ENCODE data around the gene DENND2A.
A peak's percentile ranks its signal among the peaks of the same experiment; 100 is the strongest.
"Not testable (repeated sequence)": the region's sequence is repeated elsewhere in the genome, so short reads cannot be mapped to it uniquely, and the experiment has no call there.

DENND2A gene

GRCh38 chr7:140643416-140643815 is 2.8 kb upstream of the DENND2A start:
- no peak for TF ChIP-seq ZNF274 (IDR thresholded peaks at IDR 0.05; ENCODE audit: low read depth, low read length)
- no peak overlapping the region for H3K4me3 ChIP-seq (ENCODE audit: low read length)

GRCh38 chr7:140641524-140642195 is 1.0 kb upstream of the DENND2A start:
- no peak overlapping the region for H3K4me3 ChIP-seq (ENCODE audit: low read length)
- no peak for TF ChIP-seq ZNF274 (IDR thresholded peaks at IDR 0.05; ENCODE audit: low read depth, low read length)

DNA sequence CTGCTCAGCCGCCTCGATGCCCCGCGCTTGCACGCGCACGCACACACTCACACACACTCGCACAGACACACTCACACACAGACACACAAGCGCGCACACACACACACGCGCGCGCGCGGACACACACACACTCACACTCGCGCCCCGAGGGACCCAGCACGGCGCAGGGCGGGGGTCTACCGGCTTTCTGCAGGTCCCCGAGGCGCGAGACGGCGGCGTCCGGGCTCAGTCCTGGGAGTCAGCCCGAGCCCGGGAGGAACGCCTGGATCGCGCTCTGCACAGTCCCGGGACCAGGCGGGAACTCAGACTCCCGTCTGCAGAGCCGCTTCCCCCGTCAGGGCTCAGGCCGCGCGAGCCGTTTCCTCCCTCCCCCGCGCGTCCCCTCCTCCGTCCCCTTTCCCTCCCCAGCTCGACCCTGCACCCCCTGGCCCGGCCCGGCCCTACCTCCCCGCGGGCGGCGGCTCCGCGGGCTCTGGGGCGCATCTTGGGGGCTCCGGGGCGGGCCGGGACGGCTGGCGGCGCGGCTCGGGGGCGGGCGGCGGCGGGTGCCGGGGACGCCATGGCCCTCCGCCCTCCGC is 464 bp downstream of the DENND2A start:
- TF ChIP-seq ZNF274 (IDR thresholded peaks at IDR 0.05; ENCODE audit: low read depth, low read length) = no peak
- peak overlapping the region; percentile 23; the same call in 1 of the 2 replicates for H3K4me3 ChIP-seq (ENCODE audit: low read length)

DNA sequence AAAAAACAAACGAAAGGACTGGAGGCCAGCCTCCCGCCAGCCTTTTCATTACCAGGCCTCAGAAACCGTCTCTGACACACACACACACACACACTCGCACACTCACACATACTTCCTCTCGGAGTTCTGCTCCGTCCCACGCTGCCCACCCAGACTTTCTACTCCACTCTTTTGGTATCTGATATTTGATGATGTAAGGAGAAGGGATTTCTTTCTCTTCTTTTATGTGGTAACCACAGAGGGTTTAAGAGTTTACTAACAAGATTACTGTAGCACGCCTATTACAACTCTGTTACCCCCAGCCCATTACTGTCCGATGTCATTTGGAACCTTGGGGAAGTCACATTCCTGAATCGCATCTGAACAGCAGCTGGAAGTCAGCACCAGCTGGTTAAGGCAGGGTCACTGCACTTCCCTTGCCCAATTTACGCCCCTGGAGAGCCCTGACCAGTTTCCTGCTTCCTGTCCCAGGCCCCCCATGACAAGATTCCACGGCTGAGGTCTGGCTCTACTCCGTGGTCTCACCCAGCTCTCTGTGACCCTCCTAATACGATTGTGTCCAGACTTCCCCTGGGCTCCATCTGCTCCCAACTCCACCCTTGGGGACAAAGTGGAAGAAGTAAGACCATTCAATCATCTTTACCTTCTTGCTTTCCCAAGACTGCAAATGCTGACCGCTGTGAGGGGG is 1.1 kb downstream of the DENND2A start:
- H3K4me3 ChIP-seq (ENCODE audit: low read length) = peak overlapping the region; percentile 23; the same call in 1 of the 2 replicates
- no peak for TF ChIP-seq ZNF274 (IDR thresholded peaks at IDR 0.05; ENCODE audit: low read depth, low read length)

- H3K4me3 ChIP-seq (ENCODE audit: low read length) = no peak overlapping the region
- no peak for TF ChIP-seq ZNF274 (IDR thresholded peaks at IDR 0.05; ENCODE audit: low read depth, low read length)
These were observed 2.3 kb downstream of the DENND2A start for GRCh38 chr7:140638173-140638791.

DNA sequence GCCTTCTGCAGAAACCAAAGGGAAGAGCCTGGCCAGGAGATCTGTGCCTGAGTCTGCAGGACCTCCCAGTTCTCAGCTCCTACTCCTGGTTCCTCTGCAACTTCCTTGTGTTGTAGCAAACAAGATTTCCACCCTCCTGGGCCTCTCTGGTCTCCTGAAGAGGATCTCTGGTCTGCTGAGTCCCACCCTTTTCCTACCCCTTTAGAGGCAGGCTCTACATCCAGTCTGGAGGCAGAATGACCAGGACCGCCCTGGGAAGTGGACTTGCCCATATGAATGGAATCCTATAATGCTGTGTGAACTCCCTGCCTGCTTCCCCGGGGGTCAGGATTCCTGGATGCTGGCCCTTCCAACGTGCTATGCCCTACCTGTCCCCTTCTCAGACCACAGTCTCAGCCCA is 3.2 kb downstream of the DENND2A start:
- TF ChIP-seq ZNF274 (IDR thresholded peaks at IDR 0.05; ENCODE audit: low read depth, low read length) = no peak
- no peak overlapping the region for H3K4me3 ChIP-seq (ENCODE audit: low read length)

GRCh38 chr7:140635816-140636215 is 4.8 kb downstream of the DENND2A start:
- no peak for TF ChIP-seq ZNF274 (IDR thresholded peaks at IDR 0.05; ENCODE audit: low read depth, low read length)
- no peak overlapping the region for H3K4me3 ChIP-seq (ENCODE audit: low read length)

- no peak overlapping the region for H3K4me3 ChIP-seq (ENCODE audit: low read length)
- TF ChIP-seq ZNF274 (IDR thresholded peaks at IDR 0.05; ENCODE audit: low read depth, low read length) = no peak
These were observed 5.3 kb downstream of the DENND2A start for GRCh38 chr7:140635345-140635744.

- H3K4me3 ChIP-seq (ENCODE audit: low read length) = no peak overlapping the region
- TF ChIP-seq ZNF274 (IDR thresholded peaks at IDR 0.05; ENCODE audit: low read depth, low read length) = no peak
These were observed 9.0 kb downstream of the DENND2A start for GRCh38 chr7:140631602-140632001.

DNA sequence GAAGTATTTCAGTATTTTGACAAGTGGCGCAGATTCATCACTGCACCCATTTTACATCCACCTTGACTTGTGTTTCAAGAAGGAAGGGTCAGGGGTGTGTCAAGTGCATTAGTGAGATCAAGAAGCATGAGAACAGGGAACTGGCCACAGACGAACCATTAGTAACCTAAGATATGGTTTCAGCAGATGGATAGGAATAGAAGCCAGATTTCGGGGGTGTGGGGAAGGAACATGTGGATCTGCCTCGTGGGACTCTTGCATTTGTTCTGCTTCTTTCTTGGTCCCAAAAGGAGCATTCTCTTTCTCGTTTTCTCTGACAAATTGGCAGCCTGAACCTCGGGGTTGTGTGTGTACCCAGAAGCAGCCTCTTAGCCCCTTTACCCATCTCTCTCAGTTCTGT is 9.6 kb downstream of the DENND2A start:
- TF ChIP-seq ZNF274 (IDR thresholded peaks at IDR 0.05; ENCODE audit: low read depth, low read length) = no peak
- no peak overlapping the region for H3K4me3 ChIP-seq (ENCODE audit: low read length)

- no peak for TF ChIP-seq ZNF274 (IDR thresholded peaks at IDR 0.05; ENCODE audit: low read depth, low read length)
- H3K4me3 ChIP-seq (ENCODE audit: low read length) = no peak overlapping the region
These were observed 14.4 kb downstream of the DENND2A start for GRCh38 chr7:140625908-140626868.

DNA sequence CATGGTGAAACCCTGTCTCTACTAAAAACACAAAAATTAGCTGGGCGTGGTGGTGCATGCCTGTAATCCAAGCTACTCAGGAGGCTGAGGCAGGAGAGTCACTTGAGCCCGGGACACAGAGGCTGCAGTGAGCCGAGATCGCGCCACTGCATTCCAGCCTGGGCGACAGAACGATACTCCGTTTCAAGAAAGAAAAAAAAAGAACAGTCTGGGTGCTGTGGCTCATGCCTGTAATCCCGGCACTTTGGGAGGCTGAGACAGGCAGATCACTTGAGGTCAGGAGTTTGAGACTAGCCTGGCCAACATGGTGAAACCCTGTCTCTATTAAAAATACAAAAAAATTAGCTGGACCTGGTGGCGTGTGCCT is 15.4 kb downstream of the DENND2A start:
- not testable (repeated sequence) for H3K4me3 ChIP-seq (ENCODE audit: low read length)

GRCh38 chr7:140624392-140625191 is 16.0 kb downstream of the DENND2A start:
- TF ChIP-seq ZNF274 (IDR thresholded peaks at IDR 0.05; ENCODE audit: low read depth, low read length) = no peak
- H3K4me3 ChIP-seq (ENCODE audit: low read length) = no peak overlapping the region

Data from GM08714 (cell line).